Measurements from ENCODE around the gene PLK5.
A peak's percentile ranks its signal among the peaks of the same experiment; 100 is the strongest.
"Not testable (repeated sequence)": the region's sequence is repeated elsewhere in the genome, so short reads cannot be mapped to it uniquely, and the experiment has no call there.

Gene PLK5

GRCh38 chr19:1523412-1524286 lies at the start of gene PLK5:
PLK5 (plus strand) TSS chr19:1524077; CDS start chr19:1526997, 2,920 bp downstream.
- DNase-seq, result peak in 19 of 56 donors; percentile 1 to 64 (median 23)

GRCh38 chr19:1474765-1475351 lies 49.0 kb upstream of the PLK5 start:
- no peak for DNase-seq

GRCh38 chr19:1475751-1476437 lies 48.0 kb upstream of the PLK5 start:
- DNase-seq, result no peak

GRCh38 chr19:1477056-1477455 lies 46.8 kb upstream of the PLK5 start:
- DNase-seq, result not testable (repeated sequence)

- peak; percentile 41 to 96 (median 87) for DNase-seq
These were observed 44.8 kb upstream of the PLK5 start, which contains the start of gene C19orf25 for GRCh38 chr19:1478934-1479707. C19orf25 (minus strand) TSS chr19:1479215; CDS start chr19:1478903, 312 bp downstream.

GRCh38 chr19:1481224-1481892 lies 42.5 kb upstream of the PLK5 start:
- no peak for DNase-seq

- DNase-seq, result no peak
These were observed 42.0 kb upstream of the PLK5 start for GRCh38 chr19:1481893-1482360.

- no peak for DNase-seq
These were observed 41.3 kb upstream of the PLK5 start for GRCh38 chr19:1482361-1483130.

- DNase-seq, result no peak
These were observed 40.5 kb upstream of the PLK5 start for GRCh38 chr19:1483131-1483978.

GRCh38 chr19:1483979-1484428 lies 39.9 kb upstream of the PLK5 start:
- DNase-seq, result no peak

GRCh38 chr19:1486720-1487575 lies 36.9 kb upstream of the PLK5 start:
- no peak for DNase-seq

- no peak for DNase-seq
These were observed 36.1 kb upstream of the PLK5 start for GRCh38 chr19:1487576-1488281.

- DNase-seq, result no peak
These were observed 35.6 kb upstream of the PLK5 start for GRCh38 chr19:1488282-1488601.

- no peak for DNase-seq
These were observed 34.2 kb upstream of the PLK5 start for GRCh38 chr19:1489463-1490310.

GRCh38 chr19:1490311-1491113 lies 33.4 kb upstream of the PLK5 start, which contains the start of gene PCSK4:
PCSK4 (minus strand) TSS chr19:1490350; CDS start chr19:1490346, 4 bp downstream.
- DNase-seq, result peak; percentile 84 to 100 (median 99)

All from amygdala (tissue), 56 donors.